Measurements from ENCODE around the gene POFUT2.
A peak's percentile ranks its signal among the peaks of the same experiment; 100 is the strongest.

DNA sequence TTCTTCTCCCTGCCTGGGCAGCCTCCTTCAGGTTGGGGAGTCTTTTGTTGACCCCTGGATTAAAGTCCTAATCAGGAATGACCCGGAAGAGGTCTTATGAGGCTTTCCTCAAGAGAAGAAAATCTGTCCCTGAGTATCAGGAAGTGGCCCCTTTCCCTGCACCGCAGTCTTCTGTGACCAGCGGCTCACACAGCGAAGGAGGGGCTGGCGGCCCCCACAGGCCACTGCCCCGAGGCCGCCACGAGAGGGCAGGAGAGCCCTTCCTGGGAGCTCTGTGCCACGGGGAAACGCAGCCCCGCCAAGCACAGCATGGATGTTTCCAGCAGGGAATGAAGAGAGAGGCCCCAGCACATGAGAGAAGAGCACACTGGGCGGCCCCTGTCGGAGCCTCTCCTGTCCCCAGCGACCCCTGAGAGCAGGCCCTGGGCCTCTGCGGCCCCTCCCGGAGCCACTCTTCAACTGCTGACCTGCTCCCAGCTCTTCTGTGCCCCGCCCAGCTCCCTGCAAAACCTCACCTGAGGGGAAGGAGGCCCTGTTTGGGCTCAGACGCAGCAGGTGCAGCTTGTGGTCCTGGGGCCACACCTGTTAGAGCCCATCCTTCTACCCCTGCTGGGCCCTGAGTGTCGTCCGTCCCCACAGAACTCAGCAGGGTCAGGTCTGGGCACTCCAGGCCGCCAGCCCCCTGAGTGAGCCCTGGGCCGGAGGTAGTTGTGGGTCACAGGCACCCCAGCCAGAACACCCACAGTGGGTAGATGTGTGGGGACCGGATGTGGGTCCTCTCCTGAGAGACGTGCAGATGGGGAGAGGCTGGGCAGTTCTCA, 4.9 kb upstream of the POFUT2 start:
- TF ChIP-seq POLR2A (IDR thresholded peaks at IDR 0.05), result no peak
- TF ChIP-seq, protein P1, sequence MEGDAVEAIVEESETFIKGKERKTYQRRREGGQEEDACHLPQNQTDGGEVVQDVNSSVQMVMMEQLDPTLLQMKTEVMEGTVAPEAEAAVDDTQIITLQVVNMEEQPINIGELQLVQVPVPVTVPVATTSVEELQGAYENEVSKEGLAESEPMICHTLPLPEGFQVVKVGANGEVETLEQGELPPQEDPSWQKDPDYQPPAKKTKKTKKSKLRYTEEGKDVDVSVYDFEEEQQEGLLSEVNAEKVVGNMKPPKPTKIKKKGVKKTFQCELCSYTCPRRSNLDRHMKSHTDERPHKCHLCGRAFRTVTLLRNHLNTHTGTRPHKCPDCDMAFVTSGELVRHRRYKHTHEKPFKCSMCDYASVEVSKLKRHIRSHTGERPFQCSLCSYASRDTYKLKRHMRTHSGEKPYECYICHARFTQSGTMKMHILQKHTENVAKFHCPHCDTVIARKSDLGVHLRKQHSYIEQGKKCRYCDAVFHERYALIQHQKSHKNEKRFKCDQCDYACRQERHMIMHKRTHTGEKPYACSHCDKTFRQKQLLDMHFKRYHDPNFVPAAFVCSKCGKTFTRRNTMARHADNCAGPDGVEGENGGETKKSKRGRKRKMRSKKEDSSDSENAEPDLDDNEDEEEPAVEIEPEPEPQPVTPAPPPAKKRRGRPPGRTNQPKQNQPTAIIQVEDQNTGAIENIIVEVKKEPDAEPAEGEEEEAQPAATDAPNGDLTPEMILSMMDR (IDR thresholded peaks at IDR 0.05 in 8 of 11, conservative IDR thresholded peaks at IDR 0.05 in 3 of 11), result peak; percentile 95 to 99 (median 97)
- peak; percentile 66 to 82 (median 78) for TF ChIP-seq POLR2AphosphoS5 (IDR thresholded peaks at IDR 0.05)
